Activated CD8-positive, alpha-beta T cell treated with anti-CD3 and anti-CD28 coated beads for 36 hours (primary cell): ENCODE data around the gene AGPAT4. TPM values are rescaled to one million over a fixed set of nuclear protein-coding genes. Genes with fewer than 3 reads are reported as not detected.

Experiments used
- ATAC-seq: fragments of 200-7000 bp; cut with Tn5 transposase; one replicate; pipeline ENCODE4 v1.10.0; 2021; ENCODE audit warnings: mild to moderate bottlenecking, moderate library complexity
- CTCF ChIA-PET: fragments of 350-600 bp; sonication (Branson Sonifier 250); formaldehyde crosslinking; loops from one replicate; lab custom pipeline; 2021; ENCODE audit warnings: antibody characterized with exemption; lab: Charles Lee
- POLR2A ChIA-PET: fragments of 350-600 bp; sonication (Branson Sonifier 250); formaldehyde crosslinking; loops from one replicate; lab custom pipeline; 2021; ENCODE audit warnings: antibody characterized with exemption; lab: Charles Lee
- DNase-seq: peaks from one replicate; pipeline ENCODE4 v3.0.0-alpha.2; 2020
- H3K27ac Mint-ChIP-seq: one replicate; pipeline ENCODE4 v1.8.0; 2021; ENCODE audit warnings: mild to moderate bottlenecking, mixed read lengths
- H3K27me3 Mint-ChIP-seq: one replicate; pipeline ENCODE4 v1.8.0; 2021; ENCODE audit warnings: mixed read lengths
- H3K36me3 Mint-ChIP-seq: one replicate; pipeline ENCODE4 v1.8.0; 2021; ENCODE audit warnings: low read depth, mixed read lengths
- H3K4me1 Mint-ChIP-seq: one replicate; pipeline ENCODE4 v1.8.0; 2021; ENCODE audit warnings: low read depth, mixed read lengths
- H3K4me3 Mint-ChIP-seq: one replicate; pipeline ENCODE4 v1.8.0; 2021; ENCODE audit warnings: mild to moderate bottlenecking, moderate library complexity, mixed read lengths
- H3K9me3 Mint-ChIP-seq: one replicate; pipeline ENCODE4 v1.8.0; 2021; ENCODE audit warnings: mixed read lengths
- CTCF ChIP-seq: fragments of 200-600 bp; IDR thresholded peaks from one replicate; pipeline ENCODE4 v1.8.0; 2022; ENCODE audit warnings: antibody characterized with exemption, mild to moderate bottlenecking
- intact Hi-C: fragments of 100-400 bp; cut with micrococcal nuclease; formaldehyde crosslinking; loops from one replicate; pipeline ENCODE4 v1.10.0; 2022
- total RNA-seq, 2 experiments: library from RNA; stranded (reverse); gene quantifications; one replicate each; pipeline ENCODE4 v1.2.3, GENCODE V29; 2021

Gene AGPAT4
- total RNA-seq, 2 experiments from 2014 or later = 3.5 to 4.7 TPM

DNA sequence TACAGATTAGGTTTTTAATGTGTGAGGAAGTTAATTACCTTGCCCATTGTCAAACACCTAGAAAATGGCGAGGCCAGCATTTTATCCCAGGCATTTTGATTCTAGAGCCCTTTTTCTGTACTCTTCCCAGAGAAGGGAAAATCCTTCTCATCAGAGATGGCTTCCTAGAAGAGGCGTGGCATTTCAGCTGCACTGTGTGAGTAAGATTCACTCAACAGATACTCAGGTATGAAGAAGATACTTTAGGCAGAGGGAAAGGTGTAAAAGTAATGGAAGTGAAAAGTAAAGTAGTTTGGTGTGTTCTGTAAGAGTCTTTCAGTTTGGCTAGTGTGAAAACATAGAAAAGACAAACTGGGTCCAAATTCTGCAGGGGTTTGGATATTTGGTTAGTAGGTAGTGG, 168.5 kb downstream of the AGPAT4 start:
- POLR2A ChIA-PET = no interaction called here
- Mint-ChIP-seq H3K27me3 (no peaks in the 10 kb centered on the region), H3K36me3 (peaks cover 50% of the 10 kb centered on the region), H3K27ac (peak overlapping the region; percentile 12), H3K9me3 (no peaks in the 10 kb centered on the region), H3K4me1 (peaks cover 5% of the 10 kb centered on the region), H3K4me3 (no peak overlapping the region)
- intact Hi-C loops = no loop called here
- CTCF ChIA-PET = interaction anchor here (1.2 kb wide), 1 partner anchor 269 kb away, joined by 3 read pairs; no protein-coding TSS in a partner anchor
- no peak for DNase-seq
- ATAC-seq = no peak
- no peak for TF ChIP-seq CTCF

- Mint-ChIP-seq H3K27ac (peak overlapping the region; percentile 78), H3K4me3 (no peak overlapping the region), H3K36me3 (peaks cover 45% of the 10 kb centered on the region), H3K4me1 (peaks cover 2% of the 10 kb centered on the region), H3K27me3 (no peaks in the 10 kb centered on the region), H3K9me3 (no peaks in the 10 kb centered on the region)
- DNase-seq (no peak), ATAC-seq (no peak)
- POLR2A ChIA-PET = no interaction called here
- CTCF ChIA-PET = no interaction called here
- TF ChIP-seq CTCF = no peak
- intact Hi-C loops = no loop called here
Measured at GRCh38 chr6:161104966-161105365, 168.9 kb downstream of the AGPAT4 start.

DNA sequence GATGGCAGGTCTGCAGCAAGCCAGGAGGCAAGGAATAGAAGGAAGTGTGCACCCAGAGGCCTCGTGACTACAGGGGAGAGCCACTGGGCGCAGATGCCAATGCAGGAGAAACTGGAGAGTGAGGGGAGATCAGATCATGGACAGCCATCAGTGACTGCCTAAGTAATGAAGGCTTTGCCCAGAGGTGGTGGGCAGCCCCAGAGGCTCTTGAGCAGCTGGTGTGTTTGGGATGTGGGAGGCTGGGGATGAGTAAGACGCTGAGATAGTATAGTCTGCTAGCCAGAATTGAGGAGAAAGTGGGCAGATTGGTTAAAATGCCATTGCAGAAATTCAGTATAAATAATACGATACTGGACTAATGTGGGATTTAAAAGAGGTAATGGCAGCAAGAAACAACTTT, 170.4 kb downstream of the AGPAT4 start:
- Mint-ChIP-seq H3K36me3 (peaks cover 38% of the 10 kb centered on the region), H3K9me3 (no peaks in the 10 kb centered on the region), H3K4me1 (peaks cover 2% of the 10 kb centered on the region), H3K4me3 (no peak overlapping the region), H3K27ac (no peak overlapping the region), H3K27me3 (no peaks in the 10 kb centered on the region)
- ATAC-seq (no peak), DNase-seq (no peak)
- intact Hi-C loops = no loop called here
- no peak for TF ChIP-seq CTCF
- CTCF ChIA-PET = no interaction called here
- POLR2A ChIA-PET = no interaction called here

- Mint-ChIP-seq H3K4me1 (peaks cover 2% of the 10 kb centered on the region), H3K36me3 (peaks cover 40% of the 10 kb centered on the region), H3K9me3 (no peaks in the 10 kb centered on the region), H3K4me3 (no peak overlapping the region), H3K27ac (no peak overlapping the region), H3K27me3 (no peaks in the 10 kb centered on the region)
- CTCF ChIA-PET = interaction anchor here (1.6 to 2.1 kb wide), 3 partner anchors 9 to 272 kb away, joined by 6 to 20 read pairs (median 7); no protein-coding TSS in a partner anchor
- ATAC-seq (no peak), DNase-seq (no peak)
- POLR2A ChIA-PET = interaction anchor here (0.8 kb wide), 1 partner anchor 172 kb away, joined by 4 read pairs; the partner anchor contains the start of gene AGPAT4
- TF ChIP-seq CTCF = no peak
- intact Hi-C loops = no loop called here
Measured at GRCh38 chr6:161101517-161101916, 172.3 kb downstream of the AGPAT4 start.

DNA sequence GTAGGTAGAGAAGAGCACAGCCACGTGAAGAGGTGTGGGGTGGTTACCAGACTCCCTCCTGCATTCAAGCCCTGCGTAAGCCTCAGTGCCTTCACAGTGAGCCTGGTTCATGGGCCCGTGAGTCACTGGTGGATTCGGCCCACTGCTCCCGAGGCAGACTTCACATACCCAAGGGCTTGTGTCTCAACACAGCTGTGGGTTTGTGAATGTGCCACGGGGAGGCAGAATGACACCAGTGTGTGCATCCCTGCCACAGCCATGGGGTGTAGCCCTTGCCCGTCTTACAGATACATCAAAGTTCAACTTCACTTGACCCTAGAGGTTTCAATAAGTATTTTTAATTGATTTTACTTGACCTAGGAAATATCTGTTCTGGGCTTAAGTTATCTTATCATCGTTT, 173.8 kb downstream of the AGPAT4 start:
- peaks cover 31% of the 10 kb centered on the region for H3K36me3 Mint-ChIP-seq
- ATAC-seq = no peak
- no peak for DNase-seq
- no peaks in the 10 kb centered on the region for H3K9me3 Mint-ChIP-seq
- no peaks in the 10 kb centered on the region for H3K27me3 Mint-ChIP-seq
- no peak overlapping the region for H3K4me3 Mint-ChIP-seq
- peaks cover 2% of the 10 kb centered on the region for H3K4me1 Mint-ChIP-seq
- H3K27ac Mint-ChIP-seq = no peak overlapping the region
- intact Hi-C loops = no loop called here
- CTCF ChIA-PET = no interaction called here
- POLR2A ChIA-PET = no interaction called here
- no peak for TF ChIP-seq CTCF
